OCI-LY7 (cell line): Measurements from ENCODE around the gene SH2D1B. TPM values are rescaled to one million over a fixed set of nuclear protein-coding genes. Genes with fewer than 3 reads are reported as not detected.
"Not testable (repeated sequence)": the region's sequence is repeated elsewhere in the genome, so short reads cannot be mapped to it uniquely, and the experiment has no call there.

Source experiments
- BruUV-seq: library from RNA; stranded (reverse); fragments of 400-500 nt; replicated peaks from 2 replicates; lab custom pipeline; 2021; lab: Mats Ljungman, UMichigan
- CTCF ChIA-PET: fragments of 300-600 bp; sonication (Branson Sonifier 250); formaldehyde crosslinking; loops from one replicate; lab custom pipeline; 2022; ENCODE audit warnings: antibody characterized with exemption; ENCODE audit not compliant: unreplicated experiment; lab: Charles Lee
- POLR2A ChIA-PET: fragments of 300-600 bp; sonication (Branson Sonifier 250); formaldehyde crosslinking; loops from one replicate; lab custom pipeline; 2022; ENCODE audit warnings: antibody characterized with exemption; lab: Charles Lee
- DNase-seq: peaks from one replicate; pipeline ENCODE4 v3.0.0-alpha.2; 2015; ENCODE audit warnings: low spot score
- H2AFZ ChIP-seq: fragments of 200-600 bp; sonication (generic), shearing (Covaris generic); 2 replicates; pipeline ENCODE4 v1.6.1; 2014; ENCODE audit warnings: mild to moderate bottlenecking, antibody characterized with exemption, low read length, moderate library complexity
- H3K27ac ChIP-seq: fragments of 200-600 bp; sonication (generic); 2 replicates; pipeline ENCODE4 v1.5.1; 2014; ENCODE audit warnings: mixed run types, low read depth, mild to moderate bottlenecking, moderate library complexity, low read length, inconsistent platforms; ENCODE audit not compliant: poor library complexity, severe bottlenecking
- H3K36me3 ChIP-seq: fragments of 200-600 bp; sonication (generic); 2 replicates; pipeline ENCODE4 v1.6.1; 2014; ENCODE audit warnings: mild to moderate bottlenecking, antibody characterized with exemption, low read length, moderate library complexity, mixed read lengths; ENCODE audit not compliant: insufficient read depth
- H3K4me1 ChIP-seq: fragments of 200-600 bp; sonication (generic); 2 replicates; pipeline ENCODE4 v1.5.1; 2014; ENCODE audit warnings: mild to moderate bottlenecking, low read length; ENCODE audit not compliant: insufficient read depth, poor library complexity, severe bottlenecking
- H3K4me2 ChIP-seq: fragments of 200-600 bp; sonication (generic); 2 replicates; pipeline ENCODE4 v1.6.1; 2014; ENCODE audit warnings: mild to moderate bottlenecking, low read length
- H3K4me3 ChIP-seq: fragments of 200-600 bp; sonication (generic); 2 replicates; pipeline ENCODE4 v1.5.1; 2014; ENCODE audit warnings: mild to moderate bottlenecking, low read depth, low read length; ENCODE audit not compliant: poor library complexity, severe bottlenecking
- H3K79me2 ChIP-seq: fragments of 200-600 bp; sonication (generic); 2 replicates; pipeline ENCODE4 v1.6.1; 2016; ENCODE audit warnings: low read depth, mild to moderate bottlenecking, low read length, moderate library complexity, mixed read lengths; ENCODE audit not compliant: insufficient read depth
- H3K9me2 ChIP-seq: fragments of 200-600 bp; sonication (generic); 2 replicates; pipeline ENCODE4 v1.6.1; 2016; ENCODE audit warnings: mild to moderate bottlenecking, low read length, mixed read lengths; ENCODE audit not compliant: insufficient read depth
- H3K9me3 ChIP-seq: fragments of 200-600 bp; sonication (generic); 2 replicates; pipeline ENCODE4 v1.6.1; 2014; ENCODE audit warnings: mild to moderate bottlenecking, mixed run types, low read length, mixed read lengths
- H4K20me1 ChIP-seq: fragments of 200-600 bp; sonication (generic); 2 replicates; pipeline ENCODE4 v1.6.1; 2014; ENCODE audit warnings: mild to moderate bottlenecking, antibody characterized with exemption, low read length, moderate library complexity, mixed read lengths; ENCODE audit not compliant: insufficient read depth
- EZH2phosphoT487 ChIP-seq: fragments of 200-600 bp; sonication (generic); IDR thresholded peaks from 2 replicates; pipeline ENCODE4 v1.6.1; 2018; ENCODE audit warnings: low read depth, borderline replicate concordance, mild to moderate bottlenecking, mixed run types, antibody characterized with exemption, low read length, moderate library complexity, mixed read lengths
- intact Hi-C: fragments of 100-400 bp; cut with micrococcal nuclease; formaldehyde crosslinking; loops from one replicate; pipeline ENCODE4 v1.10.0; 2022; ENCODE audit not compliant: unreplicated experiment
- total RNA-seq, 2 experiments: library from RNA; depleted of rRNA in 1 of 2; stranded (reverse); fragments of >200 nt in 1 of 2; shearing (Covaris generic) in 1 of 2; gene quantifications; 2 replicates each; pipeline ENCODE4 v1.2.3, GENCODE V29; 2014 to 2022
- TF ChIP-seq, protein P1 (sequence below): fragments of 200-600 bp; sonication (generic); conservative IDR thresholded peaks from 2 replicates; pipeline ENCODE4 v1.5.1; 2014; ENCODE audit warnings: mild to moderate bottlenecking, antibody characterized with exemption, low read length, moderate library complexity, mixed read lengths

SH2D1B gene
- total RNA-seq, 2 experiments from 2014 or later, result not detected

DNA sequence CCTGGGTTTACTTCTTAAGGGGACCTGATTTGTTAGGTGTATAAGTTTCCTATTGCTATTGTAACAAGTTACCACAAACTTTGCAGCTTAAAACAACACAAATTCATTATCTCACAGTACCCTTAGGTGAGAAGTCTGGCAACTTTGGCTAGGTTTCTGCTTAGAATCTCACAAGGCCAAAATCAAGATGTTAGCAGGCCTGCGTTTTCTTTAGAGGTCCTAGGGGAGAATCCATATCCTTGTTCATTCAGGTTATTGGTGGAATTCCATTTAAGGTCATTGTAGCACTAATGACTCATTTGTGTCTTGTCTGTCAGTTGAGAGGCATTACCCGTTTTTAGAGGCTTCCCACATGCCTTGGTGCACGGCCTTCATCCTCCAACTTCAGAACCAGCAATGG lies 8.2 kb upstream of the SH2D1B start:
- no peak overlapping the region for H3K4me3 ChIP-seq
- no TSS peak for BruUV-seq
- no peak for DNase-seq
- intact Hi-C loops, result no loop called here
- H2AFZ ChIP-seq, result no peak overlapping the region
- no peak overlapping the region for H3K4me2 ChIP-seq
- TF ChIP-seq, protein P1, sequence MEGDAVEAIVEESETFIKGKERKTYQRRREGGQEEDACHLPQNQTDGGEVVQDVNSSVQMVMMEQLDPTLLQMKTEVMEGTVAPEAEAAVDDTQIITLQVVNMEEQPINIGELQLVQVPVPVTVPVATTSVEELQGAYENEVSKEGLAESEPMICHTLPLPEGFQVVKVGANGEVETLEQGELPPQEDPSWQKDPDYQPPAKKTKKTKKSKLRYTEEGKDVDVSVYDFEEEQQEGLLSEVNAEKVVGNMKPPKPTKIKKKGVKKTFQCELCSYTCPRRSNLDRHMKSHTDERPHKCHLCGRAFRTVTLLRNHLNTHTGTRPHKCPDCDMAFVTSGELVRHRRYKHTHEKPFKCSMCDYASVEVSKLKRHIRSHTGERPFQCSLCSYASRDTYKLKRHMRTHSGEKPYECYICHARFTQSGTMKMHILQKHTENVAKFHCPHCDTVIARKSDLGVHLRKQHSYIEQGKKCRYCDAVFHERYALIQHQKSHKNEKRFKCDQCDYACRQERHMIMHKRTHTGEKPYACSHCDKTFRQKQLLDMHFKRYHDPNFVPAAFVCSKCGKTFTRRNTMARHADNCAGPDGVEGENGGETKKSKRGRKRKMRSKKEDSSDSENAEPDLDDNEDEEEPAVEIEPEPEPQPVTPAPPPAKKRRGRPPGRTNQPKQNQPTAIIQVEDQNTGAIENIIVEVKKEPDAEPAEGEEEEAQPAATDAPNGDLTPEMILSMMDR, result no peak
- TF ChIP-seq EZH2phosphoT487, result no peak
- POLR2A ChIA-PET, result no interaction called here
- no peak overlapping the region for H3K27ac ChIP-seq
- H3K9me3 ChIP-seq, result no peaks in the 10 kb centered on the region
- CTCF ChIA-PET, result no interaction called here
- H3K36me3 ChIP-seq, result no peaks in the 10 kb centered on the region
- no peaks in the 10 kb centered on the region for H3K79me2 ChIP-seq
- no peaks in the 10 kb centered on the region for H4K20me1 ChIP-seq
- no peaks in the 10 kb centered on the region for H3K9me2 ChIP-seq
- H3K4me1 ChIP-seq, result no peaks in the 10 kb centered on the region

DNA sequence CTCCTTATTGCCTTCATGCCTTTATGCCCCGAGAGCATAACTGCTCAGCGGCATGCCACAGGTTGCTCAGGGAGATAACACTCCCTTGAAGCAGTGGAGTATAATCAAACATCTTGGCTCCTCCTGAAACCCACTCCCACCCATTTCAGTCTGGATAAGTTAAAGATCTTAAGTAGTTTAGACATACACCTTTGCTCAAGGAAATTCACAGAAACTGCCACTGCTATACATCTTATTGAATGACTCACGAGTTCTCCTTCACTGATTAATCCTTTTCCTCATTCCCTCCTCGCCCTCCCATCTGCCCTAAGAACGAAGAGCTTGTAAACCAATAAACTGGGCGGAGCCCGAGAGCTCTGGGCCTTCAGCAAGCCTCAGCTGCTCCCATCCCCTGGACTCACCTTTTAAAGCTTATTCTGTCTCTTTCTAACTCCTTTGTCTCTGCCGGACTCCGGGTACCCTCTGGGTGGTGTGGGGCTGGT lies 7.6 kb upstream of the SH2D1B start:
- H3K9me2 ChIP-seq, H3K4me1 ChIP-seq, CTCF ChIA-PET, DNase-seq, H3K4me3 ChIP-seq, H2AFZ ChIP-seq, H3K9me3 ChIP-seq, H3K27ac ChIP-seq, H4K20me1 ChIP-seq, intact Hi-C loops, H3K4me2 ChIP-seq, H3K79me2 ChIP-seq, BruUV-seq, H3K36me3 ChIP-seq: not testable (repeated sequence)
- POLR2A ChIA-PET, result interaction anchor here (0.6 kb wide), 1 partner anchor 55 kb away, joined by 3 read pairs; no protein-coding TSS in a partner anchor

DNA sequence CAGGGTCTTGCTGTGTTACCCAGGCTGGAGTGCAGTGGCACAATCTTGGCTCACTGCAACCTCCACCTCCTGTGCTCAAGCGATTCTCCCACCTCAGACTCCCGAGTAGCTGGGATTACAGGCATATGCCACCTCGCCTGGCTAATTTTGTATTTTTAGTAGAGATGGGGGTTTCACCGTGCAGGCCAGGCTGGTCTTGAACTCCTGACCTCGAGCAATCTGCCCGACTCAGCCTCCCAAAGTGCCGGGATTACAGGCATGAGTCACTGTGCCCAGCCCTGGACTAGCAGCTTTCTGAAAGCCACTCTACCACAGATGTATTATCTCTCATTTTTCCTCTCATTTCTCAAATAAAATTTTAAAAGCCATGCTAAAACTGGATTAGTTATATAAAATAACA lies 6.6 kb upstream of the SH2D1B start:
- H3K9me2 ChIP-seq, H3K4me2 ChIP-seq, intact Hi-C loops, H2AFZ ChIP-seq, H3K27ac ChIP-seq, H3K79me2 ChIP-seq, H3K4me1 ChIP-seq, H4K20me1 ChIP-seq, H3K36me3 ChIP-seq, CTCF ChIA-PET, H3K9me3 ChIP-seq, DNase-seq, H3K4me3 ChIP-seq, BruUV-seq: not testable (repeated sequence)
- POLR2A ChIA-PET, result interaction anchor here (0.5 to 0.6 kb wide), 2 partner anchors 54 to 122 kb away, joined by 3 to 7 read pairs; no protein-coding TSS in a partner anchor

DNA sequence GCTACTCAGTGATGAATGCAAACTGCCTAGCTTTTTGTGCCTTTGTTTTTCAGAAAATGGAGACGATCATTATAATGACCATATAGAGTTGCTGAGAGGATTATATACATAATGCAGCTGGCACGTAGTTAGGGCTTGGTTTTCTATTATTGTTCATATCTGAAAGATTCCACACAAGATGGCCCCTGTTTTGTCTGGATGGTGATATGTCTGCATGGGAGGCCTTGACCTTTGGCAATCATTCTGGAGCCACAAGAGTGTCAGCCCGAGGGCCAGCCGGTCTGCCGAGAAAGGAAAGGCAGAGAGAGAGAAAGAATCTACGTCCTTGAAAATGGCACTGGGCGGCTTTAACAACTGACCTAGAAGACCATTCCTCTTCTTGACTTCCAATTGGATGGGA lies 5.7 kb upstream of the SH2D1B start:
- H4K20me1 ChIP-seq, result no peaks in the 10 kb centered on the region
- TF ChIP-seq, protein P1, result no peak
- no peak for TF ChIP-seq EZH2phosphoT487
- DNase-seq, result no peak
- no peak overlapping the region for H3K4me2 ChIP-seq
- intact Hi-C loops, result no loop called here
- H3K36me3 ChIP-seq, result no peaks in the 10 kb centered on the region
- no peak overlapping the region for H3K27ac ChIP-seq
- no peak overlapping the region for H2AFZ ChIP-seq
- H3K9me3 ChIP-seq, result no peaks in the 10 kb centered on the region
- no TSS peak for BruUV-seq
- H3K9me2 ChIP-seq, result no peaks in the 10 kb centered on the region
- no peaks in the 10 kb centered on the region for H3K79me2 ChIP-seq
- no peak overlapping the region for H3K4me3 ChIP-seq
- ChIA-PET CTCF (no interaction called here), POLR2A (no interaction called here)
- H3K4me1 ChIP-seq, result no peaks in the 10 kb centered on the region
